Measurements from ENCODE around the gene FNDC3B.
"Not testable (repeated sequence)": the region's sequence is repeated elsewhere in the genome, so short reads cannot be mapped to it uniquely, and the experiment has no call there.

The FNDC3B gene

DNA sequence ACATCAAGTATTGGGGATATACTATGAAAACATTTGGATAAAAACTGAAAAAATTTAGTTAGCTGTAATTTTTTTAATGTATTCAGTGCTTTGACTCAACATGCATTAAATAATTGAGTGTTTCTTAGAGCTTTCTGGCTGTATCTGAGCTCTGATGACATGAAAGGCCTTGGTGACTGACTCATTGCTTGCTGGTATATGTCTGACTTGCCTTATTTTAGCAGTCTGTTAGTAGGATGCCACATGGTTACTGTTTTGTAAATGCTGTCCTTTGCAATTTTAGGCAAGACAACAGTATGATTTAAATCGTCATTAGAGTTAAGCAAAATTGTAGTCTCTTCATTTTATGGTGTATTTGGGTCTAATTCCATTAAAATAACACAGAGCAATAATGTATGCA, 209.7 kb downstream of the FNDC3B start:
- DNase-seq, result no peak

DNA sequence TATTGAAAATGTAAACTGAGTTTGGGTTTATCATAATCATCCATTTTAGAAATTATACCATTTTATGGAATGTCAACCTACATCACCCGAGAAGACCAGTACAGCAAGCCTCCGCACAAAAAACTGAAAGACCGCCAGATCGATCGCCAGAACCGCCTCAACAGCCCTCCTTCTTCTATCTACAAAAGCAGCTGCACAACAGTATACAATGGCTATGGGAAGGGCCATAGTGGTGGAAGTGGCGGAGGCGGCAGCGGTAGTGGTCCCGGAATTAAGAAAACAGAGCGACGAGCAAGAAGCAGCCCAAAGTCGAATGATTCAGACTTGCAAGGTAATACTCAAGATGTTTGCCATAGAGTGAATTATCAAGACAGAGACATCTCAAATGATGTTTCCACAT, 211.8 kb downstream of the FNDC3B start:
- DNase-seq, result no peak

DNA sequence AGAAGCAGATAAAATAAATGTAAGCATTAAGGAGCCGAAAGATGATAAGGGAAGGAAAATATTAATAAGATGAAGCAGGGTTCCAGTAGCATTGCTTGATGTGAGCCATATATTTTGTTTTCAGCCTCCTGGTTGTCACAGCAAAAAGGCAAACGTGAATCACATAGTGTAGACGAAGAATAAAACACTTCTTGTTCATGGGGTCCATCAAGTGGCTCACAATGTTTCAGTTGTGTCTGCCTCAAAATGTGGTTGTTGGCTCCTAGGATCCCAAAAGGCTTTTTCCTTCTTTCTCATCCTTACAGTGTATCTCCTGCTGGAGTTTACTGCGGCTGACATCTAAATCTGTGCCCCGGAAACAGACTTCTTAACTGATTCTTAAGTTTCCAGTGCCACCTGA, 213.8 kb downstream of the FNDC3B start:
- no peak for DNase-seq

DNA sequence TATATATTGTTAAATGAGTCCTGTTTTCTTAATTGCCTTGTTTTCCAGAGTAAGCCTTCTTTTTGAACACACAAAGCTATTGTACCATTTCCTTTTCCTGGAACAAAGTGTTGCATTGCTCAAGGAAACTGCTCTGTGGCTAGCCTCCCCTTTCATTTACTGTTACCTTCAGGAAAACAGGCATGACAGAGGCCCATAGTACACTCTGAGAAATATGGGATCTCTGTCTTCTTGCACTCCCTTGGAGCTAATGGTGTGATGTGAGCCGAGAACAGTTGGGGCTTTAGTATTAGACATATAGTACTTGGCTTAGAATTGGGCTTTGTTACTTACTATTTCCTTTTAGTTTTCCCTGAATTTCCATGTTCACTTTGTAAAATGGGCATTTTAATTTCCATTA, 215.2 kb downstream of the FNDC3B start:
- no peak for DNase-seq

DNA sequence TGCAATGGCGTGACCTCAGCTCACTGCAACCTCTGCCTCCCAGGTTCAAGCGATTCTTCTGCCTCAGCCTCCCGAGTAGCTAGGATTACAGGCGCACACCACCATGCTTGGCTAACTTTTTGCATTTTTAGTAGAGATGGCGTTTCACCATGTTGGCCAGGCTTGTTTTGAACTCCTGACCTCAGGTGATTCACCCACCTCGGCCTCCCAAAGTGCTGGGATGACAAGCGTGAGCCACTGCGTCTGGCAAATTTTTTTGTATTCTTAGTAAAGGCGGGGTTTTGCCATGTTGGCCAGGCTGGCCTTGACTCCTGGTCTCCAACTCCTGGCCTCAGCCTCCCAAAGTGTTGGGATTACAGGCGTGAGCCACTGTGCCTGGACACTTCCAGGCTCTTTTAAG, 215.9 kb downstream of the FNDC3B start:
- not testable (repeated sequence) for DNase-seq

DNA sequence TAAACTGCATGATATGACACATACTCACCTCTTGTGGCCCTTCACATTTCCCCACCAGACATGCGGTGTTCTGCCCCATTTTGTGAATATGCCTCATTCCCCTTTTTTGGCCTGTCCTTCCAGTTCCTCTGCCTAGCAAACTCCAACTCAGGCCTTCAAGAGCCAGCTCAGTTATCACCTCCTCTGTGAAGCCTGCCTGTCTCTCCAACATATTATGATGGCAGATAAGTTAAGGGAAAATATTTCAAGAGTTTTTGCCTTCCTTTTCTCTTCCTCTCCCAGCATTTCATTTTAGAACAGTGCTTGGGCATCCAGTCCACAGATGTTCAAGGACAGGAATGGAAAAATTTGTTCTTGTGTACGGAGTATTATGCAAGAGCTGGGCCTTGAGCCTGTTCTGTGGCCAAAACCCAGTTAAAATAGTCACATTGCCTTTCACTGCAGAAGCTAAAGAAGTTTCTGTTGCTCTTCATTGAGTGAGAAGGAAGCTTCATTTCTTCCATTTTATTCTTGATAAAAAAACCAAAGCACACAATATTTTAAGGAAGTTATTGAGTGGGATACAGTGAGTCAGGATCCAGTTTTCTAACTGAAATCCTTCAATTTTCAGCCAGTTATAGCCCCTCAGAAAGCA, 216.8 kb downstream of the FNDC3B start:
- DNase-seq, result no peak

DNA sequence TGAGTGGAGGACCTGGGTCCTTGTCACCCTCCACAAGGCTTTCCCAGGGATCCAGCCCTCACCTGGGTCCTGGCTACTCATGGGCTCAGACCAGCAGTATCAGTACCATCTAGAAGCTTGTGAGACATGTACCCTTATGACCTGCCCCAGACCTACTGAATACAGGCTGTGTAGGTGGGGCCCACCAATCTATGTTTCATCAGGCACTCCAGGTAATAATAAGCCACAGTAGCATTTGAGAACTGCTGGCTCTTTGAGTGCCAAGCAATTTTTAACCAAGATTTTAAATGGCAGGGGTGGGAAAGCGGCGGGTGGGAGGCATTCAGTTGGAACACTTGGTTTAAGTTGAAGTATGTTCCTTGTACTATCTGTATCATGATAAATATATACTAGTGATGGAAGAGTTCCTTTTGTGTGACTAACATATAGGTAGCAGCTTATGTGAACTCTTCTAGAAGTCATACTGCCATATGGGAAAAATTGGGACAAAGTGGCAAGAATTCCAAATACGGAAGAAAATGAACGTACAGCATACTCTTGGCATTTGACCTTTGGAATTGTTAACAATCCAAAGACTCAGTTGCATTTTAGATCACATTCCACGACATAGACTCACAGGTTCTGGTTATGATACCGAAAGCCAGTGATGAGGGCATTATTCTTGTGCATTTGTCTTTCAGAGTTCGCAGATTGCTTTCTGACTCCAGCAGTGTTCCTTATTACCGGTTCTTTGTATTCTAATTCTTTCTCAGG, 218.4 kb downstream of the FNDC3B start:
- no peak for DNase-seq

DNA sequence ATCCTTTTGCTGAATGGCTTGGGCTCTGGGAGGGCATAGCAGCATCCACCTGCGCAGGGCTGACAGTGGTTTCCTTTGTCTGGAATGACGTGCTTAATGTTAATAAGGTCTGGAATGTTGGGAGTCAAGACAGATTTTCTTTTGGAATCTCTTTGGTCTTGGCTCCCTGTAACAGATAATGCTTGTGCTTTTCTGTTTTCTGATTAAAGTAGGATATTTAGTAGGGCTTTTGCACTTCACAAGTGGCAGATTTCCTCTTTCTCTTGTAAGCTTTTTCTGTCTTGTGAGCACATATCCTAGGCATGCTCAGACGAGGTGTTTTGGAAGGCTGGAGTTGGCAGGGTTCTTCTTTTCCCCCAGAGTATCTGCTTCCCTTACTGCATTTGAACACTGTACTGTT, 219.2 kb downstream of the FNDC3B start:
- no peak for DNase-seq

DNA sequence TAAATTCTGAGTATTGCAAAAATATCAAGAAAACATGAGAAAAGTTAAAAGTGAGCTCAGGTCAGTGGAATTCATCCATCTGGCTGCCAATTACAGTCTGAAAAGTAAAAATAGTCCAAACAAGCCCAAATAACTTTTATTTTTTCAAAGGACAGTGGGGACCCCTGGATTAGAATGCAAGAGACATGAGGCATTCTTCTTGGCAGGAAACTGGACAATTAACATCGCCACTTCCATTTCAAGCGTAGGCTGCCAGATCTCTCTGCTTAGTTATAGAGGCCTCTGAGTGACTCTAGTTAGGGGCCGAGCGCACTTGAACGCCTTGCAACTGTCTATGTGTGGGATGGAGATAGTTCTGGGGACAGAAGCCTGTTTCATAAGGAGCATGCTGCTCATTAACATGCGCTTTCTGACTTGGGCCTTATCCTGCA, 219.7 kb downstream of the FNDC3B start:
- no peak for DNase-seq

DNA sequence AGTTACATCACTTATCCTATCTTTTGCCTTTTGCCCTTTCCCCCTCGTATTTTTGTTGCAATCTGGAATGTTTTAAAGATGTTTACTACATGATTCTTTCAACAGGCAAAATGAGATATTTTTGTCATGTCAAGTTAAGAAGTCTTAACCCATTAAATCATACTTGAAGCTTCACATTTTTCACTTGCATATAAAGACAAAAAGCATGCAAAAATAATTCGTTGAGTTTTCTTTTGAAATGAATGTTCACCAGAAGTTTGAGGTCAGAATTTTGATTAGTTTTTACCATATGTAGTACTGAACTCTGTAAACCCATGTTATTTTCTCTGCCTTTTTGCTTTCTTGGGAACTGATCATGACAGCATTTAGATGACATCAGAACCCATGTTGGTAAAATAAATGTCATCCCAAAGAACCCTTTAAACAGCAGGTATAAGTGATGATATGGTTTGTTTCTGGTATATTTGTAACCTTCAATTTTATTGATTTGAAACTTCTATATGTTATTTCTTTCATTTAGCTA, 220.4 kb downstream of the FNDC3B start:
- no peak for DNase-seq

DNA sequence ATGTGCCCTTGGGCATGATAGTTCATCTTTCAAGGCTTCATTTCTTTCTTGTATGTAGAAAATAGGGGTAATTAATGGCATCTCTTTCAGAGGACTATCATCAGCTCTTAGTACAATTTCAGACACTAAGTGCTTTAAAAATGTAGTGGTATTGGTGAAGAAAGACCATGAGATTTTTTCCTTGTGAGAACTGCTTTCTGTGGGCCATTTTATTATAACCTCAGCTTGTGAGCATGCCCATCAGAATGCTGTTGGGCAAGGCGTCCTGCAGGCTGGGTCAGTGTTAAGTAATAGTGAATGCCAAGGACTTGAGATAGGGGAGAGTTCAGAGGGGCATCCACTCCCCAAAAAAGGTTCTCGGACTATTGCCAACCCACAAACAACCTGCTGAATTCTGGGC, 221.0 kb downstream of the FNDC3B start:
- DNase-seq, result no peak

DNA sequence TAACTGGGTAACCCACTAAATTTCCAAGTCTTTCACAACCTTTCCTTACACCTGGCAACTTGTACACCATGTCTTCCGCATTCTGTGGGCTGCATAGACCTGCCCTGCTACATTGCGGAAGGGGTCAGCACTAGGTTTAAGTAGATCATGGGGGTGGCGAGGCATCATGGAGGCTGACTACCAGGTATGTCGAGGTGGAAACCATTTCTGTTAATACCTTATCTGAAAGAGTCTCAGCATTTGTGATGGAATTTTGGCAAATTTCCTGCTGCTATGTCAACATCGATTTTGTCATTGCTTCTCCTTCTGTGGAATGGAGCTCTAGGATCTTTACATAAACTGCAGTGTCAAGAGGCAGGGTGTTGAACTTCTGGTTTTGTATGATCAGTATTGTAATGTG, 221.7 kb downstream of the FNDC3B start:
- DNase-seq, result no peak

DNA sequence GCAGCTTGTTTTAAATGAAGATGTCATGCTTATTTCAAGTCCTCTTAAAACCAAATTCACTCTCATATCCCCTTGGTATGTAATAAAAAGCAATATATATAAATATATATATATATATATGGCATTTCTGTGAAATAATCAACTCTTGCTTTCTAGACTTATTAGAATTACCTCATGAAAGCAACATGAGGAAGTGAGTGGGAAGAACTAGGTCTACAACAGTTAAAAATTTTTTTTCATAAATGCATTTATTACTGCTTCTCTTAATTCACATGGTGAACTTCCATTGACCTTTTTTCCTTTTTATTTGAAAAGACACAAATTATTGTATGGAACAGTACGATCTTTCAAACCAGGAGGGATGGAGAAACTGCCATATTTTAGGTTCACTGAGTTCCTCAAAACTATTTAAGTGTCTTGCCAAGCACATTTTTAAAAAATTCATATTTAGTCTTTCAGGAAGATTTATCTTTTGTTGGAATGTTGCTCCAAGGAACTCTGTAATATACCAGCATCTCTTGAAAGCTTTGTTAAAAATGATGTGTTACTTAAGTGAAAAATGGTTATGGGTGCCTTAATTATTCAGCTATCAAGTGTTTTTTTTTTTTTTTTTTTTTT, 223.7 kb downstream of the FNDC3B start:
- DNase-seq, result no peak

DNA sequence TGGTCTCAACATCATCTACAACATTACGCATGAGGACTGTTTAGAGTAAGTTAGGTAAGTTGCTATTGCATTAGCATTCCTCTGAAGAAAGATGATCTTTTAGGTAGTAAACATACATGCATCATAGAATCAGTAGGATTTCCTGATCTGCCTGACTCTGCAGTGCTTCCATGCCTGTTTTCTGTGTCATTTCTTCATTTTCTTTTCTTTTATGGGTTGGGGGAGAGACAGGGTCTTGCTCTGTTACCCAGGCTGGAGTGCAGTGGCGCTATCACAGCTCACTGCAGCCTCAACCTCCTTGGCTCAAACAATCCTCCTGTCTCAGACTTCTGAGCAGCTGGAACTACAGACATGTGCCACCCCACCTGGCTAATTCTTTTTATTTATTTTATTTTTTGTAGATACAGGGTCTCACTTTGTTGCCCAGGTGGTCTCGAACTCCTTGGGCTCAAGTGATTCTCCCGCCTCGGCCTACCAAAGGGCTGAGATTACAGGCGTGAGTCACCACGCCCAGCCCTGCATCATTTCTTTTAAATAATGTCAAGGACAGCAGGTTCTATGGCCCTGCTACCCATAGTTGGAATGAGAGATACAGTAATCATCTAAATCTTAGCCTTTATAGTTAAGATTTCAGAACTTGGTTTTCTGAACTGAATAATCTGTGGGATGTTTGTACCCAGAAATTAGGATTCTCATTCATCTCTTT, 224.6 kb downstream of the FNDC3B start:
- no peak for DNase-seq

DNA sequence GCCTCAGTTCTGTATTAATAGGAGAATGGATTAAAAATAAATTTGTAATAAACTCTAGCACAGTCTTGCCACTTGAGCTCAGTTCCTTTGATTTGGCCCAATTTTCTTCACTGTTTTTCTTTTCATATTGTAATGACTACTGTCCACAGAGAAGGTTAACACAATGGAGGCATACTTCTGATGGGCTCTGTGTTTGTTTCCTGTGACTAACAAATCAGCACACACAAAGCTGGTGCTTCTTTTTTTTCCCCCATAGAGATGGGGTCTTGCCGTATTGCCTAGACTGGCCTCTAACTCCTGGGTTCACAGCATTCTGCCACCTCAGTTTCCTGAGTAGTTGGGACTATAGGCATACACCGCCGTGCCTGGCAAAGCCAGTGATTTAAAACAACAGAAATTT, 226.7 kb downstream of the FNDC3B start:
- DNase-seq, result no peak

DNA sequence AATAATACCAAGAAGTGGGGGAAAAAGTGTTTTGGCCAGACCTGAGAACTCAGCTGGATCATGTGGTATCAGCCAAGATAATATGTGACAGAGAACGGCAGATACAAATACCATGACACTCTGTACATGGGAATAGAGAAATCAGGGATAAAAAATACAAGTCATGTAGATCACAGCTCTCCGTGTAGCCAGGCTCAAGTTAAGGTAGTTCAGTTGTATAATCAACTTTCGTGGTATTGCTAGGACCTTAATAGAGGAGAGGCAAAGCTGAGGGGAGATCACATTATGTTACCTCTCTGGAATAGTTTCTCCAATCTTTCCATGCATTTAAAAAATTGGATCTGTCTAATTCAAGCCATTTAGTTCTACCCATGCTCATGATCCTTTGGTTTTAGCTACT, 229.0 kb downstream of the FNDC3B start:
- no peak for DNase-seq

DNA sequence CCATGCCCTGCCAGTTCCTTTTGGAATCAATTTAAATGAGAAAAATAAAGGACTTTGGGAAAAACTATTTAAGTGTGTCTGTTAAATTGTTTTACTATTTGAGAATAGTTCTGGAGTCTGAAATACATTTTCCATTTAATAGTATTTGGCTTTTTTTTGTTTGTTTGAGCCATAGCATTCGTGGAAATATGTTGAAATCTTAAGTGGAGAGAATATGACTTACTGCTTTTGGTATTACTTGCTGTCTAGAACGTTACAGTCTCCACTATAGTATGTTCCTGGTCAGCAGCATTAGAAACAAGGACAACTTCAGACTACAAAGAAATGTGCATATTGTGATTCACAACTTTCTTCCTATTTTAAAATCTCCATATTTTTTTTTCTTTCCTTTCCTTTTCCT, 229.5 kb downstream of the FNDC3B start:
- DNase-seq, result no peak

DNA sequence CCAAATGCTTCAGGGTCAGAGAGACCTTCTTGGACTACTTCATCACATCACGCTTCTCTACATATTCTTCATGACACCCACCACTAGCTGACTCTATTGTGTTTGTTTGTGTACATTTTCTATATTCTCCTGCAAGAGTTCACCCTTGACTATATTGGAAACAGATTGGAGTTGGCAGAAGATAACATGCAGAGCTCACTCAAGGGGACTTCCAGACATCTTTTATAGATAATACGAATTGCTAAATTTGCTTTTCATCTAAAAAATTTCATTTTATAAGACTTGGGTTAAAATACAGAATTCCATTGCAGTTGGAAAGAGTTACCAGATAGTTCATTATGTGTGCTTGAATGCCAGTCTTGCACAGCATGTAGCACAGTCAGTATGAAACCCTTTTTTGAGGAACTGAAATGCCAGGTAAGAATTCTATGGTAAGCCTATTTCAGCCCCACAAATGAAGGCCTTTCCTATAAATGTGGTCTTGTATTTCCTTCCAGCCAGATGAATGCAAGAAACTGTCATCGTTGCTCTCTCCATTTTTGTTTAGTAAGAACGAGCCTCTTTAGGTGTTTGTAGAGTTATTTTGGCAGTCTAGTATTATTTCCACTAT, 231.3 kb downstream of the FNDC3B start:
- DNase-seq, result no peak

DNA sequence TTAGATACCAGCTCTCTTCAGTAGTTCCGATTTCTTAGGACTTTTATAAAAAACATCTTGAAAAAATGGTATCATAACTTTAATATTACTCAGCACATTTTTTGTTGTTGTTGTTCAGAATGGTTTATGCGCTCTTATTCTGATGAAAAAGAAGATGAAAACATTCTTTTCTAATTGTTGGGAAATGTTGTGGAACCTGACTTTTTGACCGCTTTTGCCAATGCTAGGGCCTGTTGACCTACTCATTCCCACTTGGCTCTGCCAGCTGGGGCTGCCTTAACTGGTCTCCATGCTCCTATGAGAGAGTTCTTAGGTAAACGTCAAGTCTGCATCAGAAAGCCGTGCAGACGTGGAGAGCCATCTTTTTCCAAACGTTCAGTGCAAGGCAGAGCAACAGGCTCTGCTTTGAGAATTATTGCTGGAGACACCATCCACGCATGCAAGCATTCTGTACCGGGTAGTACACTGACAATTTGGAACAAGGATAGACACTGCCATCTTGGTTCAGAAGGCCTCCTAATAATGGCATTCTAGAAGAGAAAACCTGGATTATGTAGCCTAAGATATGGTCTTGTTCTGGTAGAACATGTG, 232.1 kb downstream of the FNDC3B start:
- DNase-seq, result no peak

DNA sequence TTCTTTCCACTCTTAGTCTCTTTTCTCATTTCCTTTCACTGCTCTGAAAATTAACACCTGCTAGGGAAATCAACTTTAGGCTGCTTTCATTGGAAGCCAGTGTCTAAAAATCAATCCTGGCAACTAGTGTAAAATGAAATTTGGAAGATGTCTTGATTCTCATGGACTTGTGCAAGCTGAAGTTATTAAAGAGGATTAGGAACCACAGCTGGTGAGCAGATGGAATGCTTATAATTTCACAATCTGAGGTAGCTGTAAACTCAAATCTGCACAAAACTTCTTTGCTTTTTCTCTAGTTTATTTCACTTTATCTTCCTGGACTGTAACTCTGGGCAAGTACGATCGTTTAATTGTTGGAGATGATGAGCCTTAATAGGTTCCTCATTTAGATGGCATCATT, 233.3 kb downstream of the FNDC3B start:
- DNase-seq, result no peak

DNA sequence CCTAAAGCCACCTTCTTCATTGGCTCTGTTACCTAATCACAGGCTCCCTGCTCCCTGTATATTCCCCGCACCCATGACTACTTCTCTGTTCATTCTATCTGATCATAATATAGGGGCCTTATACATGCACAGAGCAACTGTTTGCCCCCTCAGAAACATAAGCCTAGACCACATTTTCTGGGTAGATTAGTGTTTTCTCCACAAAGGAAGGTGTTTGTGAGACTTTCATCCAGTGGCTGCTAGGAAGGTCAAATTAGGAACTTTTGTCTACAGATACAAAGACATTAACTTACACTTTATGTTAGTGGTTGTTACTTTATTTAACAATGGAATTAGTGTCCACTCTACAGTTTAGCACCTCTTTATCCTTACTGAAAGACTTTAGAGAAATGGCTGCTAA, 234.0 kb downstream of the FNDC3B start:
- DNase-seq, result no peak

DNA sequence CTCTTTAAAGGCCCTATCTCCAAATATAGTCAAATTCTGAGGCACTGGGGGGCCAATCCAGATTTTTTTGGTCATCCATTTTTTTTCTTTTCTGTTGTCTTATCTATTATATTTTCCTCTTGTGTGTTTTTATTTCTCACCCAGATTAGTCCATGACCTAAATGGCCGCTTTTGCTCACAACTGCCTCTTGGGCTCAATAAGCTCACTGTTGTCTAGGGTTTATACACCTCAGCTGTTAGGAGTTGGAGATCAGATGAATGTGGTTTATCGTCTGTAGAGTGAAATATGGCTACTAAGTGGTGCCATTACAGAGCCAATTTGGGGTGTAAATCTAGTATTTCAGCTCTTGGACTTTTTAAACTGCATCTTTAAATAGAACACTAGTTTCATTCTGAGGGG, 235.5 kb downstream of the FNDC3B start:
- no peak for DNase-seq

DNA sequence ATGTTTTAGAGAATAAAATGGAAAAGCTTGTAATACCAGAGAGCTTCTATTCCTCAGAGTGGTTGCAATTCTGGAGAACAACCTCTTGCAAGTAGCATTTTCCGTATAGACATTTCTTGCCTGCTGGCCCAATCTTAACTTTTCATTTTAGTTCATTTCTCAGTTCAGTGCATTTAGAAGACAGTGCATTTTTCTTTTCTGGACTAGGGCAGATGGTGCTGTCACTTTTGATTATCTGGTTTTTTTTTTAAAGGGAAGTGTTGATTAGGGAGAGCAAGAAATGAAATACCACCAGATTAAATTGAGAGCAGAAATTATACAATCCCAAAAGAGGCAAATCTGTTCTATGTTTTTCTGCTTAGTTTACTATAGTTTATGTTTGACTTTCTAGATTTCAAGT, 236.2 kb downstream of the FNDC3B start:
- no peak for DNase-seq

All from CD4-positive, alpha-beta T cell treated with Interleukin-15 for 1 hour (primary cell).